HG02943 (cell line): ENCODE data around the gene ZXDA.
A peak's percentile ranks its signal among the peaks of the same experiment; 100 is the strongest.
"Not testable (repeated sequence)": the region's sequence is repeated elsewhere in the genome, so short reads cannot be mapped to it uniquely, and the experiment has no call there.

Experiments
- ATAC-seq: cut with Tn5 transposase; IDR thresholded peaks from one replicate; pipeline ENCODE4 v1.9.1; 2021; ENCODE audit warnings: mild to moderate bottlenecking, low read depth, moderate library complexity; ENCODE audit not compliant: unreplicated experiment

ZXDA gene, protein sequence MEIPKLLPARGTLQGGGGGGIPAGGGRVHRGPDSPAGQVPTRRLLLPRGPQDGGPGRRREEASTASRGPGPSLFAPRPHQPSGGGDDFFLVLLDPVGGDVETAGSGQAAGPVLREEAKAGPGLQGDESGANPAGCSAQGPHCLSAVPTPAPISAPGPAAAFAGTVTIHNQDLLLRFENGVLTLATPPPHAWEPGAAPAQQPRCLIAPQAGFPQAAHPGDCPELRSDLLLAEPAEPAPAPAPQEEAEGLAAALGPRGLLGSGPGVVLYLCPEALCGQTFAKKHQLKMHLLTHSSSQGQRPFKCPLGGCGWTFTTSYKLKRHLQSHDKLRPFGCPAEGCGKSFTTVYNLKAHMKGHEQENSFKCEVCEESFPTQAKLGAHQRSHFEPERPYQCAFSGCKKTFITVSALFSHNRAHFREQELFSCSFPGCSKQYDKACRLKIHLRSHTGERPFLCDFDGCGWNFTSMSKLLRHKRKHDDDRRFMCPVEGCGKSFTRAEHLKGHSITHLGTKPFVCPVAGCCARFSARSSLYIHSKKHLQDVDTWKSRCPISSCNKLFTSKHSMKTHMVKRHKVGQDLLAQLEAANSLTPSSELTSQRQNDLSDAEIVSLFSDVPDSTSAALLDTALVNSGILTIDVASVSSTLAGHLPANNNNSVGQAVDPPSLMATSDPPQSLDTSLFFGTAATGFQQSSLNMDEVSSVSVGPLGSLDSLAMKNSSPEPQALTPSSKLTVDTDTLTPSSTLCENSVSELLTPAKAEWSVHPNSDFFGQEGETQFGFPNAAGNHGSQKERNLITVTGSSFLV

DNA sequence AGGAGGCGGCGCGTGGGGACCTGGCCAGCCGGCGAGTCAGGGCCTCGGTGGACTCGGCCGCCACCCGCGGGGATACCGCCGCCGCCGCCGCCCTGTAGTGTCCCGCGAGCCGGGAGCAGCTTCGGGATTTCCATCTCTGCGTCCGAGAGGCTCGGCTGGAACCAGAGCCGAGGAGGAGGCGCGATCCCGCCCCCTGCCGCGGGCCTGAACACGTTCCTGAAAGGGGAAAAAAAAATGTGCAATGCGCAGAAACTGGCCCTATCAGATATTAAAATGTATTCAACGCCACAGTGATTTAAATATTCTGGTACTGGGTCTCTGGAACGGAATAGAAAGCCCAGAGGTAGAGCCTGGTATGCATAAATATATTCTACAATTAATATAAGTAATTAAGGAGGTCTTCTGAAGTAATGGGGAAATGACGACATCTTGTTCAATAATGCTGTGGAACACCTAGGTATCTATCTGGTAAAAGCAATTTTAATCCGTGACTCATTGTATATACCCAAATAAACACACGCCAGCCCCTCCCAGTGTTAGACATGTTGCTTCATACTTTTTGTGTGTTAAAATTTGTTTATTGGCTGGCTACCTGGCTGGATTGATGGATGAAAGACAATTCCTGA is at the start of gene ZXDA:
Gene ZXDA (minus strand): TSS at position 172 of the 626 bp plus-strand sequence. CDS start 38 bp downstream, at position 134.
- ATAC-seq: peak; percentile 48

DNA sequence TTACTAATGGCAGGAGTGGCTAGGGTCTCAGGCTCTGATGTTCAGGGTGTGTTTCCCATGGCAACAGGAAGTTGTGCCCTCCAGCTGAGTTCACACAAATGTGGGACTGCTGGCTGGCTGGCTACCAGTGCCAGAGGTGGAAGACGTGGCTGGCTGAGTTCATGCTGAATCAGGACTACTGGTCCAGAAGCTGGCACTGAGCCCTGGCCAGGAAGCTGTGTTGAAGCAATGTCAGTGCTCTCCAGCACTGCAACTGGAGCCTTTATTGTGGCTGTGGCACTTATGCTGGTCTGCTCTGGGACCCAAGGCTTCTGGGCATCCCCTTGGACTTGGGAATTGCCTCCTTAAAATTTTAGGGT is 42.0 kb upstream of the ZXDA start:
- ATAC-seq: peak; percentile 20

DNA sequence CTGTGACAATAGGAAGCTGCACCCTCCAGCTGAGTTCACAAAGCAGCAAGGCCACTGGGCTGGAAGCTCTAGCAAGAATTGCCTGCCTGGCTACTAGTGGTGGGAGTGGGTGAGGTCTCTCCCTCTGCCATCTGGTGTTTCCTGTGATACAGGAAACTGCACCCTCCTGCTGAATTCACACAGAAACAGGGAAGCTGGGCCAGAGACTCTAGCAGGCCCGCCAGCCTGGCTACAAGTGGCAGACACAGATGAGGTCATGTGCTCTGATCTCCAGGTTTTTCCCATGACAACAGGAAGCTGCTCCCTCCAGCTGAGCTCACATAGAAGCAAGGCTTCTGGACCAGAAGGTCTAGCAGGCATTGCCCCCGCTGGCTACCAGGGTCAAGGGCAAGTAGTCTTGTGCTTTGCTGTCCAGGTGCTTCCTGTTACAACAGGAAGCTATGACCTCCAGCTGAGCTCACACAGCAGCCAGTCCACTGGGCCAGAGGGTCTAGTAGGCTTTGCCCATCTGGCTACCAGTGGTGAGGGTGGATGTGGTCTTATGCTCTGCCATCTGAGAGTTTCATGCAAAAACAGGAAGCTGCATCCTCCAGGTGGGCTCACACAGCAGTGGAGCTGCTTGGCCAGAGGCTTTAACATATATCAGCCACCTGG is 41.5 kb upstream of the ZXDA start:
- peak; percentile 73 for ATAC-seq

DNA sequence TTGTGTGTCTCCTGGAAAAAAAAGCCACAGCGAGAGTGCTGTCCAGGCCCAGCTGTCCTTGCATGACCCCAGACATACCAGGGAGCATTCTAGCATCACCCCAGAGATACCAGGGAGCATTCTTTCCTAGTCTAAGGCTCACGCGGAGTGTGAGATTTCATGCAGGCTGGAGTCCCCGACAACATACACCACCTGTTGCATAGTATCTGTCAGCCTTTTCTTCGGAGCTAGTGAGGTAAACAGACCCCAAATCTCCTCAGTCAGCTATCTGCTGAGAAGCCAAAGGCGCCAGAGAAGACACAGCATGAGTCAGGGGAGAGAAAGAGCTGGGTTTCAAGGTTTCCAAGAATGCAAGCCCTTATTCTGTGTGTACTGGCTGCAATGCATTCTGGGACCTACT is 23.1 kb upstream of the ZXDA start:
- no peak for ATAC-seq

DNA sequence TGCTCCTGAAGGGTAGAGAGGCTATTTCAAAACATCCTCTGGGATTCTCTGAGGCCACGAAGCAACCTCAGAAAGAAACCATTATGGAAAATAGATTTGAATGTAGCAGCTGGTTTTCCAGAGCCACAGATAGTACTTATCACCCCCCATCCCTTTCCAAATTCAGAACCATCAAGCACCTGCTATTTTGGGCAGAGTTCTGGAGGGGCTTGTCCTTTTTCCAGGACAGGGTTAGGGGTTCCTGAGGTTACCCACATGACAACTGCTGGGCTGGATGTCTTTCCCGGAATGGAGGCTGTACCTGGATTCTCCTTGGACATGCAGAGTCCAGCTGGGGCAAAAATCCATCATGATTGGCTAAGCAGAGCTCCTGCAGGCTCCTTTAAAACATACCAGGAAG is 22.0 kb upstream of the ZXDA start:
- ATAC-seq: no peak

DNA sequence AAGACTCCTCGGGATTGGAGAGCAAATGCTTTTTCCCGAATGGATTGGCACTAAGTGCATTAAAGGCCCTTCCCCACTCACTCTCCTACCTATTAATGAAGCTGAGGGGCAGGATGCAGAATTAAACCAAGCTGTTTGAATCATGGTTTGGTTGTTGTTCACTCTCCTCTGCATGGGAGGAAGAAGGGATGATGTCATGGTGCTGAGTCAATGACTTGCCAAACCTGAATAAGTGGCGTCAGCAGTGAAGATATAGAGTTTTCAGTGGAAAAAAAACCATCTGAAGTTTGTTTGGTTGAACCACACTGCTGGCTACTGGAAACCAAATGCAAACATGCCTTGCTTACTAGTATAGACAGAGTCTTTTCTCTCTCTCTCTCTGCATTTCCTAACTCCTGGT is 19.8 kb upstream of the ZXDA start:
- no peak for ATAC-seq

DNA sequence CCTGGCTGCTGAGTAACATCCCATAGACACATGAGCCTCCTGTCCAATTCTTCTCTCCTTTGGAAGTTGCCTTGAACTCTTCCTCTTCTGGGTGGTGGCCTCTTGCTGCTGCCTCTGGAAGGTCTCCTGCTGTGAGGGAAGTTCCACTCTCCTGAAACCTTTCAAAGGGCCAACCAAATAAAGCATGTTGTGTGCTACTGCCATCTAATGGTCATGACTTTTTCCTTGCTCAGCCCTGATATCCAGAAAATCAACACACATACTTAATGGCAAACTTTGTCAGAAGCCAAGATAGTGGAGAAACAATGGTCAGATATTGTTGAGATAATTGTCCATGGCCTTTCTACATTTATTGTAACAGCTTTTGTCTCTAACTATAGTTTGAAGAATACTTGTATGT is 19.1 kb upstream of the ZXDA start:
- ATAC-seq: no peak

DNA sequence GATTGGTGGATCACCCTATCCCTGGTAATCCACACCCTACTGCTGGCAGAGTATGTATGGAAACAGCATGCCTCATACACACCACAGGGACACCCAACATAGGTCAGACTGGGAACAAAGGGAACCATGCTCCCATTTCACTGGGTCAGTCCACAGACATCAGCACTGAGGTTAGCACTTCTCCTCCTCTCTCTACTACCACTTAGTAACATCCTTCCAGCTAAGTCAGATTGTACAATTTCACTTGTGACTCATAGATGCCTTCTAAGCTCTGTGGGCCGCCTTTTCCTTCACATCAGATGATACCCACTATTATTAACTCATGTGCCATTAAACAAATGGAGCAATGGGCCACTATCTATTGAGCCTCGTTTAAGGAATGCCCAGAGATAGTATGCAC is 15.5 kb upstream of the ZXDA start:
- no peak for ATAC-seq

DNA sequence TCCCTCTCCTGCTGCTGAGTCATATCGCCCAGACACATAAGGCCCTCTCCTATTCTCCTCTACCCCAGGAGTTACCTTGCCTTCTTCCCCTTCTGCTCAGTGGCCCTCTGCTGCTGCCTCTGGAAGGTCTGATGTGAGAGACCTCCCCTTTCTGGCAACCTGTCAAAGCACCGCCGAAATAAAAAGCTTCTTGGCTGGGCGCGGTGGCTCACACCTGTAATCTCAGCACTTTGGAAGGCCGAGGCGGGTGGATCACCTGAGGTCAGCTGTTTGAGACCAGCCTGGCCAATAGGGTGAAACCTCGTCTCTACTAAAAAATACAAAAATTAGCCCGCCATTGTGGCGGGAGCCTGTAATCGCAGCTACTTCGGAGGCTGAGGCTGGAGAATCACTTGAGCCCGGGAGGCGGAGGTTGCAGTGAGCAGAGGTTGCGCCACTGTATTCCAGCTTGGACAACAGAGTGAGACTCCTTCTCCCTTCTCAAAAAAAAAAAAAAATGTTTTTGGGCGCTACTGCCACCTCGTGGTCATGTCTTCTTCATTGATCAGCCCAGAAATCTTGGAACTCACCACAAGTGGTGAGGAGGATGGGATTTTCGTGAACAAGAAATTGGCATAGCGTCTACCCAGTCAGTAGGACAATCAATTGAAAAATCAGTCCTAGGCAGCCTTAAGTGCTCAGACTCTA is 8.6 kb upstream of the ZXDA start:
- peak; percentile 61 for ATAC-seq

DNA sequence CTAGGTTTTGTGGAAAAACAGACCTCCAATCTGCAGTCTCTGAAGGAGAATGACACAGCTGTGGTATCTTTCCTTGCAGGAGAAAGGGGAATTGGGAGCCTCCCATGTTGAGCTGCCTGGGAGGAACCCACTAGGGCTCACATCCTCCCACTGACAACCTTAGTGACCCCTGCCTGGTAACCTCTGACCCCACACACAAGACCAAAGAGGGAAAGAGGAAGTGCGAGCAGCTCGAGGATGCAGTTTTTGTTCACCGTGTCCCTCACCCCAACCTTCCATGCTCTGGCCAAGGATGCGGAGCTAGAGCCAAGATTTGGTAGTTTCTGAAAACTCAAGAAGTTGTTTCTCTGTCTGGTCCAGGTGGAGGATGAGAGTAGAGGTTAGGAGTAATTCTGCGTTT is 5.4 kb upstream of the ZXDA start:
- no peak for ATAC-seq

DNA sequence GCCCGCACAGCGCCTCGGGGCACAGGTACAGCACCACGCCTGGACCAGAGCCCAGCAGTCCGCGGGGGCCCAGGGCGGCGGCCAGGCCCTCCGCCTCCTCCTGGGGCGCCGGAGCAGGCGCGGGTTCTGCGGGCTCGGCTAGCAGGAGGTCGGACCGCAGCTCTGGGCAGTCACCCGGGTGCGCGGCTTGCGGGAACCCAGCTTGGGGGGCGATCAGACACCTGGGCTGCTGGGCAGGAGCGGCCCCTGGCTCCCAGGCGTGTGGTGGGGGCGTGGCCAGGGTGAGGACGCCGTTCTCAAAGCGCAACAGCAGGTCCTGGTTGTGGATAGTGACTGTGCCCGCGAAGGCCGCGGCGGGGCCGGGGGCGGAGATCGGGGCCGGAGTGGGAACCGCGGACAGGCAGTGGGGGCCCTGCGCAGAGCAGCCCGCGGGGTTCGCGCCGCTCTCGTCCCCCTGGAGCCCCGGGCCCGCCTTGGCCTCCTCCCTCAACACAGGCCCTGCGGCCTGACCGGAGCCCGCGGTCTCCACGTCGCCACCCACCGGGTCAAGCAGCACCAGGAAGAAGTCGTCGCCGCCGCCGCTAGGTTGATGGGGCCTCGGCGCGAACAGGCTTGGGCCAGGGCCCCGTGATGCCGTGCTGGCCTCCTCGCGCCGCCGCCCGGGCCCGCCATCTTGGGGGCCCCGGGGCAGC is 517 bp downstream of the ZXDA start:
- ATAC-seq: peak; percentile 77

DNA sequence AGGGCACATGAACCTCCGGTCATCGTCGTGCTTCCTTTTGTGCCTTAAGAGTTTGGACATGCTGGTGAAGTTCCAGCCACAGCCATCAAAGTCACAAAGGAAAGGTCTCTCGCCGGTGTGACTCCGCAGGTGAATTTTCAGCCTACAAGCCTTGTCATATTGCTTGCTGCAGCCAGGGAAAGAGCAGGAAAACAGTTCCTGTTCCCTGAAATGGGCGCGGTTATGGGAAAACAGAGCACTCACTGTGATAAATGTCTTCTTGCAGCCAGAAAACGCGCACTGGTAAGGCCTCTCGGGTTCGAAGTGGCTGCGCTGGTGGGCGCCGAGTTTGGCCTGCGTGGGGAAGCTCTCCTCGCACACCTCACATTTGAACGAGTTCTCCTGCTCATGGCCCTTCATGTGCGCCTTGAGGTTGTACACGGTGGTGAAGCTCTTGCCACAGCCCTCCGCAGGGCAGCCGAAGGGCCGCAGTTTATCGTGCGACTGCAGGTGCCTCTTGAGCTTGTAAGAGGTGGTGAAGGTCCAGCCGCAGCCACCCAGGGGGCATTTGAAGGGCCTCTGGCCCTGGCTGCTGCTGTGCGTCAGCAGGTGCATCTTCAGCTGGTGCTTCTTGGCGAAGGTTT is 1.2 kb downstream of the ZXDA start:
- ATAC-seq: not testable (repeated sequence)

DNA sequence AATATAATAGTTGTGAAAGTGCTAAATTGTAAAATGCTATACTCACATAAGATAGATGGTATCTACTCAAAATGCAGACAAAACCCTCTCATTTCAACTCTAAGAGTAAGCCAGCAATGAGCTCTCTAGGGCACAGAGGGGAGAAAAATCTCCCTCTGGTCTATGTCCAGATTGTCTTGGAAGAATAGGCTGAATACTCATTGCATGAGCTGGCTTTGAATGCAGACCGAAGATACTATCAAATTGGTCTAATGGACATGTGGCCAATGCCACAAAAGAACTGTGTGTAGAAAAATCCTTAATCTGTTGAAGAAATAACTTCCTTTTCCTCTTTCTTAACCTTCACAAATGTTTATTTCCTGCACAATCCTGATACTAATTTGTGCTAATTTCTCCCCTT is 3.5 kb downstream of the ZXDA start:
- ATAC-seq: no peak

DNA sequence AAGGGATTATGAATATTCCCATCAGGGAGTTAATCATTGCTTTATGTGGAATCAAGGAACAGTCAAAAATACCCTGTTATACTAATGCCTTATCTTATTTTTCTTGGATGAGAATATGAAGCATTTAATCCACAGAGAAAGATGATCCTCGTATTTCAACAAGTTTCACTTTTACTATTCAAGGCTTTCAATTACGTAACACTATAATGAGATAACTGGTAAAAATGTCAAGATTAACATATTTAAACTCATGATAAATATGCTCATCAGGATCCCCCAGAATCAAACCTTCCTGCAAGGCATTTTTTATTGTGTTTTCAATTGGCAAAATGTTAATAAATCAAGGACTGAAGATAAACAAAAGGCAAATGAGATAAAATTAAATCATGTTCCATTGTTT is 5.1 kb downstream of the ZXDA start:
- ATAC-seq: no peak

DNA sequence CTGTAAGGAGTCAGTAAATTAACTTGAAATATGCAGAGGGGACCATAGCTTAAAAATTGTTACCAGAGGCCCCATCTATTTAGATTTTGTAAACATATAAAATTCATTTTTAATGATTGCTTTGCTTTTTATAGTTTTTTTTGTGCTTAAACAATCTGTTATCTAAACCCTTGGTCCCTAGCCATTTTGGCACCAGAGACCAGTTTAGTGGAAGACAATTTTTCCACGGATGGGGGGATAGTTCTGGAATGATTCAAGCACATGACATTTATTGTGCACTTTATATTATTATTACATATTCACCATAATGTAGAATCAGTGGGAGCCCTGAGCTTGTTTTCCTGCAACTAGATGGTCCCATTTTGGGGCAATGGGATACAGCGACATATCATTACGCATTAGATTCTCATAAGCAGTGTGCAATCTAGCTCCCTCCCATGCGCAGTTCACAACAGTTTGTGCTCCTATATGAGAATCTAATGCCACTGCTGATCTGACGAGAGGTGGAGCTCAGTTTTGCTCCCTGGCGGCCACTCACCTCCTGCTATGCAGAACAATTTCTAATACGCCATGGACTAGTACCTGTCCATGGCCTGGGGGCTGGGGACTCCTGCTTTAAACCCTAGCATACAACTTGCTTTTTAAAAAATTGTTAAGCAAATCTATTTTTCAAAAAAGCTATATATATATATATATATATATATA is 5.9 kb downstream of the ZXDA start:
- no peak for ATAC-seq

DNA sequence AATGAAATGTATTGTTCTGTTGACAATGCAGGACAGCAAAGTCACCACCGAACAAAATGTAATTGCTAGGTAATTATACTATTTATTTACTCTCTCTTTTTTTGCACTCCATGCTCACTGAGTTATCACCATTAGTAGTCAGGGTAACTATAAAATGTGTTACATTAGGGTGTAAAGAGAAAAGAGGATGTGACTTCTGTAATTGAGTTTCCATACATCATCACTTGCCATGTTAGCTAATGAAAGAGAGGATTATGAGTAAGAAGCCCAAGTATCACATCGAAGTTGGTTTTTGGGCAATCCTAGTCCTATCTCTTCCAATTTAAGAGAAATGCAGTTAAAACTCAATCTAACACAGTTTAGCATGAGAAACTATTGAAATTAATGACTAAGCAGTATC is 7.6 kb downstream of the ZXDA start:
- no peak for ATAC-seq

DNA sequence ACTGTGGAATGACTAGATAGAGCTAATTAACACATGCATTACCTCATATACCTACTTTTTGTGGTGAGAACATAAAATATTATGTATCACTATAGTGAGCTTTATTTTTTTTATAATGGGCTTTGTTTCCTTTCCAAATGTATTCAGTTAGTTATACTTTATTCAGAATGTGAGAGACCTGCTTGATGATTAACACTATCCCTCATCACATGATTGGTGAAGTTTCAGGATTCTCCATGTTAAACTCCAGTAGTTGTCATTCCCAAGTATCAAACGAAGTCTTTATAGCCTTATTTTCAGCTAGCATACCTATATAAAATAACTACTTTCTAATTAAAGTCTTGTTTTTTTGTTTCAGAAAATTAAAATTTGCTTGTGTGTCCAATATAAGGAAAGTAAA is 8.8 kb downstream of the ZXDA start:
- no peak for ATAC-seq

DNA sequence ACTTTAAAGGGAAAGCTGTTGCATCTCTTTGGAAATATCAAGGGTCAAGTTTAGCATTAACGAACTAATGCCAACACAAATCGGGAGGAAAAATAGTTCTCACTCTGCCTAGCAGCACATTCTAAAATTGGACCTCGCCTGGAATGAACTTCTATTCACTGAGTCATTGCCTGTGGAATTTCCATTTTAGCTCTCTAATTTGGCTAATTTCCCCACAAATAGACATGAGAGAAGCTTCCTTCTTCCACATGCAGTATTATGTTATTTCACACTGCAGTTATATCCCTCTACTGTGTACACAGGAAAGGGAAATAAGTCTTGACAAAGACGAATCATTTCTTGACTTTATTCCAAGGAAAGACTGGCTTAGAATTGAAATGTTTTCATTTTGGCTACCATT is 9.3 kb downstream of the ZXDA start:
- no peak for ATAC-seq

DNA sequence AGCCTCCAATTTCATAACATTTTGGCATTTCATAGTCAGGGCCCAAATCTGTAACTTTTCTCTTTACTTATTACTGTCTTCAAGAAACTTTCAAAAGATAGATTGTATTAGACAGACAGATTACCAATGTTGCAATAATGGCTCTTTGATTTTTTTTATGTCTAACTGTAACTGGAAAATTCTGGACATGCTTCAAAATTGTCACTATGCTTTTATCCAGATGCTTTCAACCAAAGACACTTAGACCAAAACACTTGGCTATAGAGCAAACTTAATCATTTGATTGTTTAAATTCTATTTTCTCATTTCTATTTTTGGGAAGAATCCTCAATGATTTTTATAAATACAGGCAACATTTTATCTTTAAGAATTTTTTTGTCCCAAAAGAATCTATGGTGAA is 10.4 kb downstream of the ZXDA start:
- no peak for ATAC-seq
